HUES64 (cell line): ENCODE measurements around the gene TMEM184A.

Experiments
- H3K27ac ChIP-seq: 2 replicates; pipeline ENCODE4 v1.7.0; 2013; ENCODE audit warnings: low read depth, low read length, inconsistent platforms
- H3K27me3 ChIP-seq: 2 replicates; pipeline ENCODE4 v1.6.1; 2013; ENCODE audit warnings: mild to moderate bottlenecking, low read length; ENCODE audit not compliant: insufficient read depth
- H3K36me3 ChIP-seq: 2 replicates; pipeline ENCODE4 v1.6.1; 2013; ENCODE audit warnings: mild to moderate bottlenecking, low read length; ENCODE audit not compliant: insufficient read depth
- H3K4me1 ChIP-seq: 2 replicates; pipeline ENCODE4 v1.6.1; 2013; ENCODE audit warnings: mild to moderate bottlenecking, low read length, moderate library complexity; ENCODE audit not compliant: insufficient read depth
- H3K4me3 ChIP-seq: 2 replicates; pipeline ENCODE4 v1.5.1; 2013; ENCODE audit warnings: mild to moderate bottlenecking, low read length, moderate library complexity
- H3K9ac ChIP-seq: 2 replicates; pipeline ENCODE4 v1.6.1; 2013; ENCODE audit warnings: mild to moderate bottlenecking, low read depth, low read length
- H3K9me3 ChIP-seq: 2 replicates; pipeline ENCODE4 v1.6.1; 2013; ENCODE audit warnings: low read depth, low read length; ENCODE audit not compliant: insufficient read depth
- WGBS: fragments of 150-250, 120-280 bp; methylation state at CpG from one replicate; pipeline ENCODE4 v1.1.7; 2013; ENCODE audit warnings: missing lambda C conversion rate; 5-methylcytosine and 5-hydroxymethylcytosine counted together

Gene TMEM184A

DNA sequence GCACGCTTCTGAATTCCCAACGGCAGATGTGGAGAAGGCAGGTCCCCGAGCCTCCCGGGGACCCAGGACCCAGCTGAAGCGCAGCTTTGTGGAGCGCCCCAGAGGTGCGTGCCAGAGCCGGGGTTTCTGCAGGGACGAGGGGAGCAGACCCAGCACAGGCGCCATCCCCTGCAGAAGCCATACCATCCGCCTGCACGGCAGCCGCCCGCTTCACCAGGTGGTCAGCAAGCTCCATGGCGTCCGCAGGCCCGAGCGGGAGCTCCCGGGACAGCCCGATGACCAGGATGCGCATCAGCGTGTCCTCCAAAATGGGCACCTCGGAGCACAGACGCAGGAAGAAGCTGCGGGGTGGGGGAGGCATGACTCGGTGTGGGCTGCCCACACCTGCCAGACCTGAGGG lies 62.4 kb downstream of the TMEM184A start:
- H3K36me3 ChIP-seq, result peaks cover 89% of the 10 kb centered on the region
- no peak overlapping the region for H3K9ac ChIP-seq
- no peaks in the 10 kb centered on the region for H3K9me3 ChIP-seq
- no peak overlapping the region for H3K27ac ChIP-seq
- H3K27me3 ChIP-seq, result no peaks in the 10 kb centered on the region
- no peak overlapping the region for H3K4me3 ChIP-seq
- 95% methylated on average over 26 of the region's 26 CpGs for WGBS
- H3K4me1 ChIP-seq, result no peaks in the 10 kb centered on the region

DNA sequence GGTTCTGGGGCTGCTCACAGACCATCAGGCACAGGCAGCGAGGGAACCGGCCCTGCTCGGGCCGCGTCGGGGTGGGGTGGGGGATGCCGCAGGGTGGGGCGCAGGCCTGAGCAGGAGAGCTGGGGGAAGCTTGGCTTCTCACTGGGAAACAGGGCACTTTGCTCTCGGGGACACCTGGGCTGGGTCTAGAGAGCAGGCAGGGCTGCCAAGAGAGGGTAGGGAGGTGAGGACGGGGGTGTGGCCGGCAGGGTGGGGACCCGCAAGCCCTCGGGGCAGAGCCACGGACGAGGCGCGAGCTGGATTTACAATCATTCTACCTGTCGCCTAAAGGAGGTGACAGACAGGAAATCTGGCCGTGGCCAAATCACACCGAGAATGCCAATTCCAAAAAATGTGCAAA lies 62.9 kb downstream of the TMEM184A start:
- Histone ChIP-seq H3K27ac (no peak overlapping the region), H3K4me1 (no peaks in the 10 kb centered on the region), H3K27me3 (no peaks in the 10 kb centered on the region), H3K36me3 (peaks cover 91% of the 10 kb centered on the region), H3K9me3 (no peaks in the 10 kb centered on the region), H3K4me3 (no peak overlapping the region), H3K9ac (no peak overlapping the region)
- 96% methylated on average over 20 of the region's 20 CpGs for WGBS

DNA sequence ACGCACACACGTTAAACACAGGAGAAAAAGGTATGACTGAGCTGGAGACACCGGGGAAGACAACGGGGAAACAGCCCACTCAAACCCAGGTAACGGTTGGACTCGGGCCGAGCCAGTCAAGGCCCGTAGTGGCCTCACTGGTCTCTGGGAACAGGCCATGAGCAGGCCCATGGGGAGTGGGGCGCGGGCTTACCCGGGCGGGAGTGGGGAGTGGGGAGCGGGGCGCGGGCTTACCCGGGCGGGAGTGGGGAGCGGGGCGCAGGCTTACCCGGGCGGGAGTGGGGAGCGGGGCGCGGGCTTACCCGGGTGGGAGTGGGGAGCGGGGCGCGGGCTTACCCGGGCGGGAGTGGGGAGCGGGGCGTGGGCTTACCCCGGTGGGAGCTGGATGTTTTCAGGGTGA lies 63.4 kb downstream of the TMEM184A start:
- Histone ChIP-seq H3K9ac (no peak overlapping the region), H3K27ac (no peak overlapping the region), H3K4me1 (no peaks in the 10 kb centered on the region), H3K9me3 (no peaks in the 10 kb centered on the region), H3K4me3 (no peak overlapping the region), H3K36me3 (peaks cover 91% of the 10 kb centered on the region), H3K27me3 (no peaks in the 10 kb centered on the region)
- WGBS, result 92% methylated on average over 33 of the region's 33 CpGs
